Astrocyte (in vitro differentiated cells and primary cell): ENCODE results near the gene TTLL8.

Experiments
- CTCF ChIP-seq: IDR thresholded peaks from 2 replicates; pipeline ENCODE4 v1.5.1; 2011; ENCODE audit warnings: low read depth, mild to moderate bottlenecking, inconsistent platforms, low read length, moderate library complexity; ENCODE audit not compliant: insufficient read depth
- EZH2 ChIP-seq: IDR thresholded peaks from 2 replicates; pipeline ENCODE4 v1.6.1; 2012; ENCODE audit warnings: mild to moderate bottlenecking, low read length, inconsistent platforms; ENCODE audit not compliant: insufficient read depth

DNA sequence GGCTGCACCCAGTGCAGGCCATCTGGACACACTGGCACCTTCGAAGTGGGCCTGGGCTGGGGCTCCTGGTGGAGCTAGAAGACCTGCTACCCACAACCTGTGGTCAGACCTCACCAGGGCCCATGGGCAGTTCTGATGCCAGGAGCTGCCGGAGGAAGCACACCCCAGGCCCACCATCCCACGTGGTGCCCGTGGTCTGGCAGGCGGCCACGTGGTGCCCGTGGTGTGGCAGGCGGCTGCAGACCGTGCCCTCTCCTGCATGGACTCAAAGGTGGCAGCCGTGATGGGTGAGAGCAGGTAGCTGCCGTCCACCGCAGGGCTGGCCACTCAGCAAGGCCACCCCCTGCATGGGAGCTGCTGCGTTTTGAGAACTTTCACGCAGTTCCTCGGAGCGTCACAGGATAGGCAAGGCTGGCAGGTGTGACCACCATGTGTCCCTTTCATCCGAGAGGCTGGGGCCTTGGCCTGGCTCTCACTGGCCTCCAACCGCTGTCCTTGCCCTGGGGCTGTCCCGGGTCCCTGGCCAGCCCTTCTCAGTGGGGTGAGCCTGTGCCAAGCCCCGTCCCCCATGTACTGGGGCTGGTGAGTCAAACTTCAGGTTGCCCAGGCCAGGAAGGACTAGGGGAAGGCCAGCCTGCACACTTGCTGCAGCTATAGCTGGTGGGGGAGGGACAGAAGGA lies 41.6 kb downstream of the TTLL8 start:
- TF ChIP-seq CTCF: no peak
- no peak for TF ChIP-seq EZH2
